RWPE2 (cell line): Measurements from ENCODE around the gene KIAA0319L.
A peak's percentile ranks its signal among the peaks of the same experiment; 100 is the strongest.

Source experiments
- ATAC-seq: fragments of 200-7000 bp; cut with Tn5 transposase; 3 replicates; pipeline ENCODE4 v1.9.1; 2021; ENCODE audit warnings: low read depth
- DNase-seq: peaks from one replicate; pipeline ENCODE4 v3.0.0-alpha.2; 2020; ENCODE audit warnings: low spot score
- H3K27ac ChIP-seq: fragments of 450-650 bp; 2 replicates; pipeline ENCODE4 v1.5.1; 2017; ENCODE audit warnings: mild to moderate bottlenecking; ENCODE audit not compliant: poor library complexity, severe bottlenecking
- H3K27me3 ChIP-seq: fragments of 250-450 bp; sonication (Bioruptor Pico); 2 replicates; pipeline ENCODE4 v1.5.1; 2021; ENCODE audit warnings: mild to moderate bottlenecking, moderate library complexity; ENCODE audit not compliant: insufficient read depth, poor library complexity, severe bottlenecking
- H3K36me3 ChIP-seq: fragments of 250-450 bp; sonication (Bioruptor Pico); 2 replicates; pipeline ENCODE4 v1.5.1; 2020; ENCODE audit warnings: low read depth, mild to moderate bottlenecking, moderate library complexity
- H3K4me1 ChIP-seq: fragments of 250-450 bp; sonication (Bioruptor Pico); 2 replicates; pipeline ENCODE4 v1.5.1; 2021; ENCODE audit warnings: mild to moderate bottlenecking, moderate library complexity; ENCODE audit not compliant: insufficient read depth, poor library complexity, severe bottlenecking
- H3K4me3 ChIP-seq: fragments of 250-450 bp; sonication (Bioruptor Pico); 2 replicates; pipeline ENCODE4 v1.5.1; 2021; ENCODE audit warnings: mild to moderate bottlenecking, moderate library complexity; ENCODE audit not compliant: severe bottlenecking
- H3K9me3 ChIP-seq: fragments of 250-450 bp; sonication (Bioruptor Pico); 2 replicates; pipeline ENCODE4 v1.5.1; 2021; ENCODE audit warnings: mild to moderate bottlenecking, moderate library complexity; ENCODE audit not compliant: severe bottlenecking
- TF ChIP-seq, protein P1 (sequence below): fragments of 450-650 bp; IDR thresholded peaks from one replicate; pipeline ENCODE4 v1.5.1; 2017; ENCODE audit warnings: mild to moderate bottlenecking, moderate library complexity; ENCODE audit not compliant: poor library complexity, severe bottlenecking

KIAA0319L gene

DNA sequence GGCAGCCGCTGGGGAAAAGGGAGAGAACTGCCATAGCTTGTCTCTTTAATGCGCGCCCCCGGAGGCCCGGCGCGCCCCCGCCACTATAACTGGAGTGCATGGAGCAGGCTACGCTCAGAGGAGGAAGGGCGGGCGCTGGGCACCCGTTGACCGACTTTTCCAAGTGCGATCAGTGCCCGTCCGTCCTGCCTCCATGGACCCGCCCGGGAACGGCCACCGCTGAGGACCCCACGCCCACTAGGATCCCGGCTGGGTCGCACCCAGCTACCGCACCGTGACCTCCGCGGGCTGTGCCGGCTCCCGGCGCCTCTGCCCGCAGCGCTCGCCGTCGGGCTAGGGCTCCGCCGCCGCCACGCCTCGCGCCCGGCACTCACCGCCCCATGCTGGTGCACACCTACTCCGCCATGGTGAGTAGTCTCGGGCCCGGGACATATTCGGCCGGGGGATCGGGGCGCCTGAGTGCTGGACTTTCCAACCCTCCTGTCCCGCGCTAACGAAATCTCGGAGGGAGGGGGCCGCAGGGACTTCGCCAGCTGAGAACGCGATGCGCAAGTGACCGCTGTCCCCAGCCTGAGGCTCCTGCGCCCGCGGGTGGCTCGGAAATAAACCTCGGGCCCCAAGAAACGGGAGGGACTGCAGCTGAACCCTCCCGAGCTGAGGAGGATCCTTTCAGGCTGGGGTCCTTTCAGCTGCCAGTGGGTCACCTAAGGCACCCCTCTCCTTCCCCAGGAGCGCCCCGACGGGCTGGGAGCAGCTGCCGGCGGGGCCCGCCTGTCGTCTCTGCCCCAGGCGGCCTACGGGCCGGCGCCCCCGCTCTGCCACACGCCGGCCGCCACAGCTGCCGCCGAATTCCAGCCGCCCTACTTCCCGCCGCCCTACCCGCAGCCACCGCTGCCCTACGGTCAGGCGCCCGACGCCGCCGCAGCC, 16.3 kb upstream of the KIAA0319L start, which contains the start of gene TFAP2E:
TSS of gene TFAP2E (plus strand) at position 117 of the 927 bp plus-strand sequence. CDS start at position 381, 264 bp downstream.
- H3K27ac ChIP-seq: no peak within 1 kb of the TSS
- no peaks in the 10 kb centered on the region for H3K4me1 ChIP-seq
- H3K36me3 ChIP-seq: no peaks in the 10 kb centered on the region
- ATAC-seq (peak; percentile 72), DNase-seq (no peak)
- TF ChIP-seq, protein P1, sequence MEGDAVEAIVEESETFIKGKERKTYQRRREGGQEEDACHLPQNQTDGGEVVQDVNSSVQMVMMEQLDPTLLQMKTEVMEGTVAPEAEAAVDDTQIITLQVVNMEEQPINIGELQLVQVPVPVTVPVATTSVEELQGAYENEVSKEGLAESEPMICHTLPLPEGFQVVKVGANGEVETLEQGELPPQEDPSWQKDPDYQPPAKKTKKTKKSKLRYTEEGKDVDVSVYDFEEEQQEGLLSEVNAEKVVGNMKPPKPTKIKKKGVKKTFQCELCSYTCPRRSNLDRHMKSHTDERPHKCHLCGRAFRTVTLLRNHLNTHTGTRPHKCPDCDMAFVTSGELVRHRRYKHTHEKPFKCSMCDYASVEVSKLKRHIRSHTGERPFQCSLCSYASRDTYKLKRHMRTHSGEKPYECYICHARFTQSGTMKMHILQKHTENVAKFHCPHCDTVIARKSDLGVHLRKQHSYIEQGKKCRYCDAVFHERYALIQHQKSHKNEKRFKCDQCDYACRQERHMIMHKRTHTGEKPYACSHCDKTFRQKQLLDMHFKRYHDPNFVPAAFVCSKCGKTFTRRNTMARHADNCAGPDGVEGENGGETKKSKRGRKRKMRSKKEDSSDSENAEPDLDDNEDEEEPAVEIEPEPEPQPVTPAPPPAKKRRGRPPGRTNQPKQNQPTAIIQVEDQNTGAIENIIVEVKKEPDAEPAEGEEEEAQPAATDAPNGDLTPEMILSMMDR: no peak
- peak within 1 kb of the TSS; percentile 50 for H3K4me3 ChIP-seq
- no peaks in the 10 kb centered on the region for H3K9me3 ChIP-seq
- no peaks in the 10 kb centered on the region for H3K27me3 ChIP-seq

DNA sequence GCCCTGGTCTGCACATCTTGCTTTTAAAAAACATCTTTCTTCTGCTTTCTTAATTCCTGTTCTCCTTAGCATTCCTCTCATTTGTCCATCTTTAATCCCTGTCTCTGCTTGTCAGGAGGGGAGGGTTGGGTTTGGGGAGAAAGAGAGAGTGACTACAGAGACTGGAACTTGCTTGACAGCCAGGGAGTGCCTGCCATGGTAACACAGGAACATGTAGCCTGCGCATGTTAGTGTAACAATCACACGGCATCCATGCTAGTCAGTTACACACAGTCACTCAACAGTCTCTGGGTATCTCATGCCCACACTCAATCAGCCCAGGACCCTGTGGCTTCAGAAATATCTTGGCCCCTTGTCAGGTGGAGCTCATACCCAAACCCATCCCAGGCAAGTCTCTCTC, 15.1 kb upstream of the KIAA0319L start:
- TF ChIP-seq, protein P1: no peak
- Histone ChIP-seq H3K27ac (no peak overlapping the region), H3K4me1 (no peaks in the 10 kb centered on the region), H3K36me3 (no peaks in the 10 kb centered on the region), H3K27me3 (no peaks in the 10 kb centered on the region), H3K9me3 (no peaks in the 10 kb centered on the region), H3K4me3 (no peak overlapping the region)
- DNase-seq: no peak
- ATAC-seq: 0 out of 3 replicates have a peak, but pooled peaks have one; percentile 18

DNA sequence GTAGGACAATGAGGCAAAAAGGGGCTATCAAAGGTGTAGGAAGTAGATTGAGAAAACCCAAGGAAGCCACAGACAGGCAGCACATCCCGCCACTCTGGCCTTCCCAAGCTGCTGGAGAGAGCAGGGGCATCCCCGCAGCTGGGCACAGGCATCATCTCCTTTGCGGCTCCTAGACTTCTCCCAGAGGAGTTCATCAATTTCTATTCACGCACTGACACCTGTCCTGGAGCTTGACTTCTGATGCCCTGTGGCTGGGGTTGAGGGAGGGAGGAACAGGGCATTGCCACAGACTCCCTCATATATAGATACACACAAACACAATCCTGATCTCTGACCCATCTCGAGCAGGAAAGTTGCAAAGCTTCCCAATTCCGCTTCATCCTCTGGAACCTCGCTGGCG, 14.1 kb upstream of the KIAA0319L start:
- TF ChIP-seq, protein P1: no peak
- Histone ChIP-seq H3K27ac (no peak overlapping the region), H3K27me3 (no peaks in the 10 kb centered on the region), H3K4me3 (no peak overlapping the region), H3K9me3 (no peaks in the 10 kb centered on the region), H3K4me1 (no peaks in the 10 kb centered on the region), H3K36me3 (no peaks in the 10 kb centered on the region)
- DNase-seq (no peak), ATAC-seq (no peak)

DNA sequence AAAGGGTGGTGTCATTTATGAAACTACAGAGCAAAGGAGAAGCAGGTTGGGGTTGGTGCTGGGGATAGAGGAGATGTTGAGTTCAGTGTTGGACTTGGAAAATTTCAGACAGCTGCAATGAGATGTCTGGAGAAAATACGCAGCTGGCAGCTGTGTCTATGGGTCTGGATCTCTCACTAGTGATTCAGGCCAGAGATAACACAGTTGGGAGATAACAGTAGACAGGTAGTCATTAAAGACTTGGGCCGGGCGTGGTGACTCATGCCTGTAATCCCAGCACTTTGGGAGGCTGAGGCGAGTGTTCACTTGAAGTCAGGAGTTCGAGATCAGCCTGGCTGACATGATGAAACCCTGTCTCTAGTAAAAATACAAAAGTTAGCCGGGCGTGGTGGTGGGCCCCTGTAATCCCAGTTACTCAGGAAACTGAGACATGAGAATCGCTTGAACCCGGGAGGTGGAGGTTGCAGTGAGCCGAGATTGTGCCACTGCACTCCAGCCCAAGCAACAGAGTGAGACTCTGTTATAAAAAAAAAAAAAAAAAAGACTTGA, 13.5 kb upstream of the KIAA0319L start:
- H3K27me3 ChIP-seq: no peaks in the 10 kb centered on the region
- DNase-seq: no peak

More for the DNA sequence above, 13.5 kb upstream of the KIAA0319L start:
- Histone ChIP-seq H3K9me3 (no peaks in the 10 kb centered on the region), H3K4me3 (no peak overlapping the region), H3K27ac (no peak overlapping the region), H3K36me3 (no peaks in the 10 kb centered on the region), H3K4me1 (no peaks in the 10 kb centered on the region)
- TF ChIP-seq, protein P1: no peak
- ATAC-seq: no peak
